CD4-positive, alpha-beta T cell treated with Interleukin-21 for 1 hour (primary cell): ENCODE measurements around the gene LIPJ.

Experiments
- DNase-seq: peaks from one replicate; pipeline ENCODE4 v3.0.0-alpha.2; 2020

LIPJ gene

GRCh38 chr10:88608052-88608732 lies 21.6 kb downstream of the LIPJ start:
- DNase-seq: no peak

- no peak for DNase-seq
These were observed 22.2 kb downstream of the LIPJ start for GRCh38 chr10:88608780-88609179.

GRCh38 chr10:88616250-88616977 lies 29.9 kb downstream of the LIPJ start:
- no peak for DNase-seq

GRCh38 chr10:88617772-88618300 lies 31.3 kb downstream of the LIPJ start:
- DNase-seq: no peak

- DNase-seq: no peak
These were observed 31.9 kb downstream of the LIPJ start for GRCh38 chr10:88618496-88618895.

- no peak for DNase-seq
These were observed 33.9 kb downstream of the LIPJ start for GRCh38 chr10:88620441-88620840.

- DNase-seq: no peak
These were observed 37.3 kb downstream of the LIPJ start for GRCh38 chr10:88623835-88624234.

GRCh38 chr10:88624840-88625239 lies 38.3 kb downstream of the LIPJ start:
- no peak for DNase-seq

GRCh38 chr10:88640186-88640585 lies 53.6 kb downstream of the LIPJ start:
- DNase-seq: no peak

- no peak for DNase-seq
These were observed 55.6 kb downstream of the LIPJ start for GRCh38 chr10:88642209-88642608.

- DNase-seq: no peak
These were observed 56.4 kb downstream of the LIPJ start for GRCh38 chr10:88642963-88643362.

- DNase-seq: no peak
These were observed 60.6 kb downstream of the LIPJ start for GRCh38 chr10:88647061-88647615.

- no peak for DNase-seq
These were observed 64.6 kb downstream of the LIPJ start for GRCh38 chr10:88651101-88651551.

- no peak for DNase-seq
These were observed 66.1 kb downstream of the LIPJ start for GRCh38 chr10:88652616-88653015.
